GM12878 (cell line): ENCODE measurements around the gene MS4A4E. TPM values are rescaled to one million over a fixed set of nuclear protein-coding genes. Genes with fewer than 3 reads are reported as not detected.

Experiments used
- ATAC-seq: fragments of 200-7000 bp; cut with Tn5 transposase; 3 replicates; pipeline ENCODE4 v1.9.1; 2020; ENCODE audit warnings: mild to moderate bottlenecking, moderate library complexity
- BruUV-seq: library from RNA; stranded (reverse); fragments of 400-500 nt; replicated peaks from 2 replicates; lab custom pipeline; 2021; lab: Mats Ljungman, UMichigan
- CTCF ChIA-PET: fragments of 300-600 bp; sonication (Branson Sonifier 250); formaldehyde crosslinking; extraction: SDS; loops from one replicate; lab custom pipeline; 2021; ENCODE audit warnings: inconsistent platforms; lab: Yijun Ruan, JAX
- POLR2A ChIA-PET: fragments of 350-600 bp; formaldehyde crosslinking; extraction: SDS; loops from one replicate; lab custom pipeline; 2021; ENCODE audit warnings: inconsistent platforms; lab: Charles Lee
- RAD21 ChIA-PET: fragments of 300-600 bp; sonication (Branson Sonifier 250); formaldehyde crosslinking; loops from one replicate; lab custom pipeline; 2023; ENCODE audit warnings: antibody characterized with exemption; ENCODE audit not compliant: unreplicated experiment; lab: Charles Lee
- SMC1A ChIA-PET: fragments of 300-600 bp; sonication (Branson Sonifier 250); formaldehyde crosslinking; loops from one replicate; lab custom pipeline; 2023; ENCODE audit not compliant: unreplicated experiment, uncharacterized antibody; lab: Charles Lee
- DNase-seq: peaks from one replicate; pipeline ENCODE4 v3.0.0-alpha.2; 2011; ENCODE audit warnings: low read depth, low spot score
- FAIRE-seq: peaks from 3 replicates; lab custom pipeline; 2011; peaks lifted over from hg19 to GRCh38; lab: Jason Lieb, UNC
- H2AFZ ChIP-seq: 2 replicates; pipeline ENCODE4 v1.6.0; 2011; ENCODE audit warnings: low read depth, low read length, control low read depth; ENCODE audit not compliant: control insufficient read depth
- H3K27ac ChIP-seq: 2 replicates; pipeline ENCODE4 v1.5.1; 2011; ENCODE audit warnings: control low read depth; ENCODE audit not compliant: control insufficient read depth, insufficient read depth
- H3K27me3 ChIP-seq, 2 experiments: replicated peaks in 1 of 2; 2 replicates each; pipeline versions ENCODE4 v1.6.0 to v1.6.1; 2011; ENCODE audit warnings: low read length in 1 of 2; ENCODE audit not compliant: control insufficient read depth in 2 of 2, insufficient read depth in 2 of 2
- H3K36me3 ChIP-seq, 2 experiments: 2 replicates each; pipeline ENCODE4 v1.5.1; 2011; ENCODE audit warnings: low read length in 1 of 2; ENCODE audit not compliant: control insufficient read depth in 2 of 2, insufficient read depth in 2 of 2
- H3K4me1 ChIP-seq: 2 replicates; pipeline ENCODE4 v1.6.1; 2011; ENCODE audit warnings: mild to moderate bottlenecking, low read length, moderate library complexity, mixed read lengths; ENCODE audit not compliant: control insufficient read depth, insufficient read depth
- H3K4me2 ChIP-seq: 2 replicates; pipeline ENCODE4 v1.6.0; 2011; ENCODE audit warnings: control low read depth; ENCODE audit not compliant: control insufficient read depth, insufficient read depth
- H3K4me3 ChIP-seq: fragments of 200-600 bp; sonication (generic); 2 replicates; pipeline ENCODE4 v1.5.1; 2016
- H3K79me2 ChIP-seq: 2 replicates; pipeline ENCODE4 v1.6.0; 2011; ENCODE audit warnings: low read length; ENCODE audit not compliant: control insufficient read depth, insufficient read depth
- H3K9ac ChIP-seq: 2 replicates; pipeline ENCODE4 v1.8.0; 2011; ENCODE audit warnings: low read length, control low read depth, mixed read lengths; ENCODE audit not compliant: control insufficient read depth, insufficient read depth
- H3K9me3 ChIP-seq: replicated peaks from 3 replicates; pipeline ENCODE4 v1.5.1; 2011; ENCODE audit warnings: mild to moderate bottlenecking, low read length; ENCODE audit not compliant: control insufficient read depth, insufficient read depth
- H4K20me1 ChIP-seq: 2 replicates; pipeline ENCODE4 v1.6.0; 2011; ENCODE audit not compliant: control insufficient read depth, insufficient read depth
- BRCA1 ChIP-seq: IDR thresholded peaks from 2 replicates; pipeline ENCODE4 v1.6.1; 2011; ENCODE audit warnings: low read depth, low read length, improper control_type of control experiment
- CREB1 ChIP-seq: IDR thresholded peaks from 2 replicates; pipeline ENCODE4 v1.6.1; 2012; ENCODE audit warnings: low read depth, mild to moderate bottlenecking, inconsistent platforms
- DPF2 ChIP-seq: fragments of 450-650 bp; IDR thresholded peaks from 2 replicates; pipeline ENCODE4 v1.6.1; 2017; ENCODE audit warnings: mild to moderate bottlenecking
- ETV6 ChIP-seq, 2 experiments: fragments of 450-650 bp in 1 of 2; IDR thresholded peaks in 1 of 2; conservative IDR thresholded peaks in 1 of 2; 2 replicates each; pipeline ENCODE4 v1.6.1; 2014; ENCODE audit warnings: antibody characterized with exemption in 1 of 2, borderline replicate concordance in 1 of 2, low read depth in 1 of 2, mild to moderate bottlenecking in 1 of 2, moderate library complexity in 1 of 2
- IKZF2 ChIP-seq, 2 experiments: fragments of 450-650 bp; IDR thresholded peaks; 2 replicates each; pipeline ENCODE4 v1.6.1; 2017; ENCODE audit warnings: mild to moderate bottlenecking in 2 of 2, moderate library complexity in 2 of 2
- IRF4 ChIP-seq: IDR thresholded peaks from 2 replicates; pipeline ENCODE4 v1.6.1; 2011; ENCODE audit warnings: low read depth, low read length
- KLF5 ChIP-seq: fragments of 450-650 bp; IDR thresholded peaks from 2 replicates; pipeline ENCODE4 v1.6.1; 2014; ENCODE audit warnings: mild to moderate bottlenecking; ENCODE audit not compliant: partially characterized antibody
- PKNOX1 ChIP-seq: fragments of 450-650 bp; IDR thresholded peaks from 2 replicates; pipeline ENCODE4 v1.6.1; 2016; ENCODE audit warnings: mild to moderate bottlenecking
- PRDM15 ChIP-seq: fragments of 450-650 bp; formaldehyde crosslinking; IDR thresholded peaks from 2 replicates; pipeline ENCODE4 v1.4.0; 2020; ENCODE audit warnings: mild to moderate bottlenecking, moderate library complexity
- SKIL ChIP-seq: fragments of 450-650 bp; IDR thresholded peaks from 2 replicates; pipeline ENCODE4 v1.6.1; 2017; ENCODE audit warnings: mild to moderate bottlenecking, low read depth, inconsistent platforms; ENCODE audit not compliant: poor library complexity, severe bottlenecking
- SREBF2 ChIP-seq: IDR thresholded peaks from 2 replicates; pipeline ENCODE4 v1.6.1; 2012; ENCODE audit warnings: mild to moderate bottlenecking, low read length
- SUPT20H ChIP-seq: IDR thresholded peaks from 2 replicates; pipeline ENCODE4 v1.6.1; 2011; ENCODE audit warnings: low read depth, mild to moderate bottlenecking, low read length, moderate library complexity, borderline replicate concordance; ENCODE audit not compliant: control insufficient read depth
- YY1 ChIP-seq: IDR thresholded peaks from 2 replicates; pipeline ENCODE4 v1.6.1; 2011; ENCODE audit warnings: low read depth, mild to moderate bottlenecking, low read length
- ZBTB33 ChIP-seq: fragments of 450-650 bp; IDR thresholded peaks from 2 replicates; pipeline ENCODE4 v1.6.1; 2017; ENCODE audit warnings: mild to moderate bottlenecking
- ZNF217 ChIP-seq: fragments of 450-650 bp; IDR thresholded peaks from 2 replicates; pipeline ENCODE4 v1.6.1; 2017; ENCODE audit warnings: antibody characterized with exemption, mild to moderate bottlenecking
- WGBS: methylation state at CpG from one replicate; pipeline ENCODE4 v1.1.6; 2016; ENCODE audit warnings: low lambda C conversion rate; ENCODE audit not compliant: insufficient replicate concordance, insufficient coverage; ENCODE audit errors: missing lambda C conversion rate; 5-methylcytosine and 5-hydroxymethylcytosine counted together
- in situ Hi-C: fragments of 300-500 bp; cut with MboI; formaldehyde crosslinking; loops from 9 replicates; pipeline ENCODE4 v1.14.3; 2018; ENCODE audit warnings: mixed read lengths
- intact Hi-C: fragments of 100-400 bp; cut with micrococcal nuclease; formaldehyde crosslinking; loops from one replicate; pipeline ENCODE4 v1.14.2; 2022; ENCODE audit not compliant: unreplicated experiment
- polyA plus RNA-seq, 11 experiments: library from polyadenylated mRNA; depleted of rRNA in 4 of 11; unstranded in 6 of 11; stranded (reverse) in 5 of 11; fragments of >200 nt; fragmentation: Nextera tagmentation in 4 of 11; fragmentation: Illumina TruSeq in 1 of 11; extraction: Ambion mirVana in 4 of 11; extraction: Trizol in 1 of 11; gene quantifications; 1 replicate in 1 of 11; 2 replicates in 10 of 11; pipeline versions ENCODE4 v1.2.1 to v1.2.3, GENCODE V29; 2011 to 2016; ENCODE audit warnings: inconsistent platforms in 2 of 11, missing spikeins in 2 of 11, low read depth in 1 of 11
- total RNA-seq, 4 experiments: library from RNA; depleted of rRNA in 3 of 4; stranded (reverse); fragments of >200 nt in 3 of 4; fragmentation: Illumina TruSeq in 1 of 4; extraction: Trizol in 1 of 4; gene quantifications; 2 replicates each; pipeline versions ENCODE4 v1.2.1 to v1.2.3, GENCODE V29; 2013 to 2021

MS4A4E gene
- total and polyA plus RNA-seq, 10 of the 15 experiments (the other 5 are each of a cell fraction or from before 2014, with no cell fraction given), result 0.06 to 0.92 (median 0.45) TPM; not detected in 3

GRCh38 chr11:60242740-60243239 is at the start of gene MS4A4E (continued):
- TF ChIP-seq SKIL (no peak), ETV6 (conservative IDR thresholded peaks at IDR 0.05 in 1 of 2, IDR thresholded peaks at IDR 0.05 in 1 of 2; ENCODE audit: borderline replicate concordance in 1 of 2, low read depth in 1 of 2) (no peak), BRCA1 (no peak), ZNF217 (no peak), PKNOX1 (no peak), IKZF2 (IDR thresholded peaks at IDR 0.05) (no peak), SREBF2 (no peak)

GRCh38 chr11:60292145-60292544 is 49.2 kb upstream of the MS4A4E start:
- POLR2A ChIA-PET, result no interaction called here
- FAIRE-seq, result no peak
- no peak overlapping the region for H3K27ac ChIP-seq
- H2AFZ ChIP-seq, result no peak overlapping the region
- no peaks in the 10 kb centered on the region for H3K79me2 ChIP-seq
- H3K9me3 ChIP-seq, result no peaks in the 10 kb centered on the region; the same call in 1 of the 3 replicates
- H4K20me1 ChIP-seq, result no peaks in the 10 kb centered on the region
- DNase-seq, result no peak
- in situ Hi-C loops, result no loop called here
- H3K4me2 ChIP-seq, result no peak overlapping the region
- ATAC-seq, result no peak
- RAD21 ChIA-PET, result no interaction called here
- 81% methylated on average over 2 of the region's 2 CpGs for WGBS
- BruUV-seq, result no TSS peak
- no peak overlapping the region for H3K9ac ChIP-seq
- intact Hi-C loops, result no loop called here
- no peaks in the 10 kb centered on the region for H3K36me3 ChIP-seq
- no peaks in the 10 kb centered on the region for H3K4me1 ChIP-seq
- CTCF ChIA-PET, result interaction anchor here (0.8 kb wide), 1 partner anchor 15 kb away, joined by 3 read pairs; no protein-coding TSS in a partner anchor
- H3K27me3 ChIP-seq, result no peaks in the 10 kb centered on the region
- SMC1A ChIA-PET, result interaction anchor here (1.0 kb wide), 1 partner anchor 16 kb away, joined by 3 read pairs; no protein-coding TSS in a partner anchor
- H3K4me3 ChIP-seq, result no peak overlapping the region
- no peak for TF ChIP-seq DPF2
- no peak for TF ChIP-seq KLF5
- no peak for TF ChIP-seq ZBTB33
- TF ChIP-seq YY1, result no peak
- TF ChIP-seq SUPT20H, result no peak
- no peak for TF ChIP-seq CREB1
- TF ChIP-seq IRF4, result no peak
- TF ChIP-seq PRDM15, result no peak
